HepG2 (cell line): Measurements from ENCODE around the gene SCAMP3. TPM values are rescaled to one million over a fixed set of nuclear protein-coding genes. Genes with fewer than 3 reads are reported as not detected.

Experiments
- ATAC-seq: fragments of 200-7000 bp; cut with Tn5 transposase; 3 replicates; pipeline ENCODE4 v1.9.1; 2020; ENCODE audit warnings: mild to moderate bottlenecking, moderate library complexity
- BruUV-seq: library from RNA; stranded (reverse); fragments of 400-500 nt; replicated peaks from 2 replicates; lab custom pipeline; 2021; lab: Mats Ljungman, UMichigan
- CTCF ChIA-PET: fragments of 300-600 bp; formaldehyde crosslinking; extraction: SDS; loops from one replicate; lab custom pipeline; 2021; ENCODE audit warnings: low total read pairs, inconsistent platforms, low intra/inter-chr PET ratio; lab: Yijun Ruan, JAX
- POLR2A ChIA-PET: fragments of 350-600 bp; sonication (Branson Sonifier 250); formaldehyde crosslinking; loops from one replicate; lab custom pipeline; 2020; ENCODE audit warnings: antibody characterized with exemption, inconsistent platforms; lab: Yijun Ruan, JAX
- DNase-seq: peaks from one replicate; pipeline ENCODE4 v3.0.0-alpha.2; 2015; ENCODE audit warnings: low spot score
- FAIRE-seq: peaks from 3 replicates; lab custom pipeline; 2011; peaks lifted over from hg19 to GRCh38; lab: Jason Lieb, UNC
- H2AFZ ChIP-seq: one replicate; pipeline ENCODE4 v1.6.1; 2011; ENCODE audit warnings: low read length, inconsistent platforms
- H3K27ac ChIP-seq: fragments of 300-600 bp; 3 replicates; pipeline ENCODE4 v1.8.0; 2011; ENCODE audit warnings: mixed run types, mild to moderate bottlenecking, mixed read lengths, low read length, inconsistent platforms; ENCODE audit not compliant: insufficient read depth; ENCODE audit errors: extremely low read length
- H3K27me3 ChIP-seq, 2 experiments: fragments of 200-600 bp in 1 of 2; 2 replicates in 1 of 2; 3 replicates in 1 of 2; pipeline versions ENCODE4 v1.6.0 to v1.8.0; 2011; ENCODE audit warnings: low read length in 2 of 2, mild to moderate bottlenecking in 2 of 2, moderate library complexity in 2 of 2, inconsistent platforms in 1 of 2; ENCODE audit not compliant: insufficient read depth in 2 of 2, control insufficient read depth in 1 of 2
- H3K36me3 ChIP-seq, 2 experiments: fragments of 200-600 bp in 1 of 2; replicated peaks in 1 of 2; 2 replicates in 1 of 2; 3 replicates in 1 of 2; pipeline versions ENCODE4 v1.5.1 to v1.8.0; 2011; ENCODE audit warnings: low read length in 2 of 2, inconsistent platforms in 1 of 2; ENCODE audit not compliant: insufficient read depth in 2 of 2, control insufficient read depth in 1 of 2
- H3K4me1 ChIP-seq: 2 replicates; pipeline ENCODE4 v1.5.1; 2012; ENCODE audit warnings: low read length, inconsistent platforms; ENCODE audit not compliant: insufficient read depth
- H3K4me2 ChIP-seq: 2 replicates; pipeline ENCODE4 v1.6.0; 2011; ENCODE audit warnings: low read depth, low read length, inconsistent platforms
- H3K4me3 ChIP-seq, 3 experiments: fragments of 200-600 bp in 1 of 3; sonication (generic), shearing (Covaris generic) in 1 of 3; replicated peaks in 1 of 3; 2 replicates each; pipeline ENCODE4 v1.5.1; 2011 to 2016; ENCODE audit warnings: low read length in 3 of 3, inconsistent platforms in 2 of 3, low read depth in 2 of 3, mild to moderate bottlenecking in 2 of 3, control low read depth in 1 of 3, mixed read lengths in 1 of 3; ENCODE audit not compliant: insufficient read depth in 1 of 3
- H3K79me2 ChIP-seq: one replicate; pipeline ENCODE4 v1.6.1; 2011; ENCODE audit warnings: low read length, inconsistent platforms; ENCODE audit not compliant: insufficient read depth
- H3K9ac ChIP-seq: 2 replicates; pipeline ENCODE4 v1.6.0; 2011; ENCODE audit warnings: mild to moderate bottlenecking, low read depth, low read length, inconsistent platforms; ENCODE audit not compliant: insufficient read depth
- H3K9me3 ChIP-seq: 2 replicates; pipeline ENCODE4 v1.5.1; 2012; ENCODE audit warnings: mild to moderate bottlenecking, low read length
- H4K20me1 ChIP-seq: 2 replicates; pipeline ENCODE4 v1.6.0; 2011; ENCODE audit warnings: inconsistent platforms, mild to moderate bottlenecking, low read length, moderate library complexity; ENCODE audit not compliant: insufficient read depth
- ATF7 ChIP-seq, 2 experiments: fragments of 450-650 bp in 1 of 2; sonication (generic) in 1 of 2; formaldehyde crosslinking in 1 of 2; IDR thresholded peaks; 2 replicates each; pipeline versions ENCODE4 v1.4.0 to v1.6.1; 2016 to 2020; ENCODE audit warnings: antibody characterized with exemption in 1 of 2, mild to moderate bottlenecking in 1 of 2, missing genetic modification reagents in 1 of 2
- CREM ChIP-seq, 2 experiments: sonication (generic) in 1 of 2; formaldehyde crosslinking in 1 of 2; IDR thresholded peaks; 2 replicates each; pipeline versions ENCODE4 v1.4.0 to v1.6.1; 2016 to 2020; ENCODE audit warnings: antibody characterized with exemption in 1 of 2, mild to moderate bottlenecking in 1 of 2, missing genetic modification reagents in 1 of 2
- FOXC1 ChIP-seq: sonication (generic); formaldehyde crosslinking; IDR thresholded peaks from 2 replicates; pipeline ENCODE4 v1.8.0; 2022; ENCODE audit warnings: mild to moderate bottlenecking, missing genetic modification reagents, borderline replicate concordance
- IRF2 ChIP-seq: IDR thresholded peaks from 2 replicates; pipeline ENCODE4 v1.6.1; 2018; ENCODE audit warnings: missing genetic modification reagents, missing compliant biosample characterization
- KAT7 ChIP-seq: IDR thresholded peaks from 2 replicates; pipeline ENCODE4 v1.6.1; 2018; ENCODE audit warnings: borderline replicate concordance, missing compliant biosample characterization
- PTBP1 ChIP-seq: fragments of 200-400 bp; formaldehyde crosslinking; IDR thresholded peaks from 2 replicates; pipeline ENCODE4 v1.6.1; 2018; ENCODE audit warnings: low read length, low read depth; ENCODE audit not compliant: poor library complexity, severe bottlenecking
- ZNF160 ChIP-seq: sonication (generic); formaldehyde crosslinking; IDR thresholded peaks from 2 replicates; pipeline ENCODE4 v1.8.0; 2022; ENCODE audit warnings: mild to moderate bottlenecking, inconsistent platforms, missing genetic modification reagents
- ZNF235 ChIP-seq: sonication (generic); formaldehyde crosslinking; IDR thresholded peaks from 2 replicates; pipeline ENCODE4 v1.8.1; 2023; ENCODE audit warnings: mild to moderate bottlenecking, missing genetic modification reagents, borderline replicate concordance
- ZNF24 ChIP-seq: fragments of 450-650 bp; IDR thresholded peaks from 2 replicates; pipeline ENCODE4 v1.6.1; 2017; ENCODE audit warnings: antibody characterized with exemption, mild to moderate bottlenecking
- ZNF30 ChIP-seq: sonication (generic); formaldehyde crosslinking; IDR thresholded peaks from 2 replicates; pipeline ENCODE4 v1.5.0; 2020; ENCODE audit warnings: mild to moderate bottlenecking, missing genetic modification reagents
- ZNF558 ChIP-seq: sonication (generic); formaldehyde crosslinking; IDR thresholded peaks from 2 replicates; pipeline ENCODE4 v1.9.0; 2022; ENCODE audit warnings: mild to moderate bottlenecking, missing genetic modification reagents, borderline replicate concordance
- ZSCAN29 ChIP-seq: sonication (generic); formaldehyde crosslinking; conservative IDR thresholded peaks from 2 replicates; pipeline ENCODE4 v1.4.0; 2020; ENCODE audit warnings: mild to moderate bottlenecking, missing genetic modification reagents
- WGBS: methylation state at CpG from one replicate; pipeline ENCODE4 v1.1.6; 2017; ENCODE audit warnings: low lambda C conversion rate; 5-methylcytosine and 5-hydroxymethylcytosine counted together
- in situ Hi-C: cut with HindIII; loops from 2 replicates; pipeline ENCODE4 v1.10.0; 2017; ENCODE audit warnings: low pct_unique_long_range_greater_than_20kb; ENCODE audit not compliant: extremely low pct_ligation_motif_present
- intact Hi-C: fragments of 100-400 bp; cut with micrococcal nuclease; formaldehyde crosslinking; loops from one replicate; pipeline ENCODE4 v1.10.0; 2022; ENCODE audit not compliant: unreplicated experiment
- polyA plus RNA-seq, 8 experiments: library from polyadenylated mRNA; depleted of rRNA in 3 of 8; stranded (reverse) in 7 of 8; unstranded in 1 of 8; fragments of >200 nt; fragmentation: Illumina TruSeq in 4 of 8; extraction: Trizol in 4 of 8; gene quantifications; 2 replicates each; pipeline versions ENCODE4 v1.2.1 to v1.2.3, GENCODE V29; 2011 to 2016; ENCODE audit warnings: low read depth in 4 of 8, missing spikeins in 1 of 8, mixed read lengths in 1 of 8; ENCODE audit not compliant: insufficient read depth in 1 of 8
- total RNA-seq, 5 experiments: library from RNA; depleted of rRNA; stranded (reverse); fragments of >200 nt; fragmentation: Illumina TruSeq; extraction: Trizol; gene quantifications; 2 replicates each; pipeline ENCODE4 v1.2.3, GENCODE V29; 2016; ENCODE audit warnings: low read depth in 1 of 5
- TF ChIP-seq, protein P1 (sequence below): IDR thresholded peaks from 2 replicates; pipeline ENCODE4 v1.6.1; 2016; ENCODE audit warnings: missing compliant biosample characterization, missing genetic modification reagents, borderline replicate concordance
- TF ChIP-seq, protein P2 (sequence below): sonication (generic); formaldehyde crosslinking; conservative IDR thresholded peaks from 2 replicates; pipeline ENCODE4 v1.4.0; 2020; ENCODE audit warnings: missing genetic modification reagents
- TF ChIP-seq, protein P3 (sequence below): sonication (generic); formaldehyde crosslinking; IDR thresholded peaks from 2 replicates; pipeline ENCODE4 v1.9.0; 2021; ENCODE audit warnings: missing genetic modification reagents, borderline replicate concordance

SCAMP3 gene
- total and polyA plus RNA-seq, 2 of the 13 experiments (the other 11 are each of a cell fraction or from before 2014, with no cell fraction given) = 46.8 to 83.3 TPM

DNA sequence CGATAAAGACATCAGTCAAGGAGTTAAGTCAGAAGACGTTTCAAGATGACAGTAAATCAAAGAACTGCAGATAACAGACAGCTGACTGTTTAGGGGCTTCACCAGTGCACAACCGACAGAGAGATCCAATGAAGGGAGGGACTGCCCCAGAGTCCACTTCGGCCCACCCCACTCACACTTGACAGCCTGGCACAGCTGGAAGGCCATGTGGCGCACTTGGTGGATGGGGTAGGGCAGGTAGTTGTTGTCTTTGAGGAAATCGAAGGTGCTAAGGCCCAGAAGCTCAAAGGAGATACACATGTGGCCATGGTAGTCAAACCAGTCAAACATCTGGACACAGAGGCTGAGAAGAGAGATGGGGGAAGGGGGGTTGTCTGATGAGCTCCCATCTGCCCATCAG is 4.4 kb upstream of the SCAMP3 start:
- H3K36me3 ChIP-seq = peaks cover 32 to 74% of the 10 kb centered on the region in 2 experiments
- BruUV-seq = no TSS peak
- CTCF ChIA-PET = no interaction called here
- POLR2A ChIA-PET = interaction anchor here (1.3 to 4.7 kb wide), 3 partner anchors 10 to 58 kb away, joined by 3 to 14 read pairs (median 10); partner anchors contain the start of gene HCN3
- no peak overlapping the region for H3K9ac ChIP-seq
- no peaks in the 10 kb centered on the region; a peak in 1 of 5 replicates for H3K27me3 ChIP-seq
- no peaks in the 10 kb centered on the region for H3K9me3 ChIP-seq
- peaks cover 18% of the 10 kb centered on the region for H3K79me2 ChIP-seq
- no peak for TF ChIP-seq FOXC1 (CRISPR knock-in tag)
- no peak for TF ChIP-seq KAT7 (CRISPR knock-in tag)
- no peak for TF ChIP-seq ZSCAN29
- TF ChIP-seq PTBP1 = no peak
- TF ChIP-seq ZNF160 (CRISPR knock-in tag) = no peak
- no peak for TF ChIP-seq ZNF558 (CRISPR knock-in tag)
- TF ChIP-seq, protein P1, sequence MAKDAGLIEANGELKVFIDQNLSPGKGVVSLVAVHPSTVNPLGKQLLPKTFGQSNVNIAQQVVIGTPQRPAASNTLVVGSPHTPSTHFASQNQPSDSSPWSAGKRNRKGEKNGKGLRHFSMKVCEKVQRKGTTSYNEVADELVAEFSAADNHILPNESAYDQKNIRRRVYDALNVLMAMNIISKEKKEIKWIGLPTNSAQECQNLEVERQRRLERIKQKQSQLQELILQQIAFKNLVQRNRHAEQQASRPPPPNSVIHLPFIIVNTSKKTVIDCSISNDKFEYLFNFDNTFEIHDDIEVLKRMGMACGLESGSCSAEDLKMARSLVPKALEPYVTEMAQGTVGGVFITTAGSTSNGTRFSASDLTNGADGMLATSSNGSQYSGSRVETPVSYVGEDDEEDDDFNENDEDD = no peak
- TF ChIP-seq ZNF235 (CRISPR knock-in tag) = no peak
- no peak for TF ChIP-seq IRF2 (CRISPR knock-in tag)
- TF ChIP-seq ZNF30 (CRISPR knock-in tag) = no peak
- TF ChIP-seq, protein P2, sequence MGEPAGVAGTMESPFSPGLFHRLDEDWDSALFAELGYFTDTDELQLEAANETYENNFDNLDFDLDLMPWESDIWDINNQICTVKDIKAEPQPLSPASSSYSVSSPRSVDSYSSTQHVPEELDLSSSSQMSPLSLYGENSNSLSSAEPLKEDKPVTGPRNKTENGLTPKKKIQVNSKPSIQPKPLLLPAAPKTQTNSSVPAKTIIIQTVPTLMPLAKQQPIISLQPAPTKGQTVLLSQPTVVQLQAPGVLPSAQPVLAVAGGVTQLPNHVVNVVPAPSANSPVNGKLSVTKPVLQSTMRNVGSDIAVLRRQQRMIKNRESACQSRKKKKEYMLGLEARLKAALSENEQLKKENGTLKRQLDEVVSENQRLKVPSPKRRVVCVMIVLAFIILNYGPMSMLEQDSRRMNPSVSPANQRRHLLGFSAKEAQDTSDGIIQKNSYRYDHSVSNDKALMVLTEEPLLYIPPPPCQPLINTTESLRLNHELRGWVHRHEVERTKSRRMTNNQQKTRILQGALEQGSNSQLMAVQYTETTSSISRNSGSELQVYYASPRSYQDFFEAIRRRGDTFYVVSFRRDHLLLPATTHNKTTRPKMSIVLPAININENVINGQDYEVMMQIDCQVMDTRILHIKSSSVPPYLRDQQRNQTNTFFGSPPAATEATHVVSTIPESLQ (CRISPR knock-in tag) = no peak
- TF ChIP-seq, protein P3, sequence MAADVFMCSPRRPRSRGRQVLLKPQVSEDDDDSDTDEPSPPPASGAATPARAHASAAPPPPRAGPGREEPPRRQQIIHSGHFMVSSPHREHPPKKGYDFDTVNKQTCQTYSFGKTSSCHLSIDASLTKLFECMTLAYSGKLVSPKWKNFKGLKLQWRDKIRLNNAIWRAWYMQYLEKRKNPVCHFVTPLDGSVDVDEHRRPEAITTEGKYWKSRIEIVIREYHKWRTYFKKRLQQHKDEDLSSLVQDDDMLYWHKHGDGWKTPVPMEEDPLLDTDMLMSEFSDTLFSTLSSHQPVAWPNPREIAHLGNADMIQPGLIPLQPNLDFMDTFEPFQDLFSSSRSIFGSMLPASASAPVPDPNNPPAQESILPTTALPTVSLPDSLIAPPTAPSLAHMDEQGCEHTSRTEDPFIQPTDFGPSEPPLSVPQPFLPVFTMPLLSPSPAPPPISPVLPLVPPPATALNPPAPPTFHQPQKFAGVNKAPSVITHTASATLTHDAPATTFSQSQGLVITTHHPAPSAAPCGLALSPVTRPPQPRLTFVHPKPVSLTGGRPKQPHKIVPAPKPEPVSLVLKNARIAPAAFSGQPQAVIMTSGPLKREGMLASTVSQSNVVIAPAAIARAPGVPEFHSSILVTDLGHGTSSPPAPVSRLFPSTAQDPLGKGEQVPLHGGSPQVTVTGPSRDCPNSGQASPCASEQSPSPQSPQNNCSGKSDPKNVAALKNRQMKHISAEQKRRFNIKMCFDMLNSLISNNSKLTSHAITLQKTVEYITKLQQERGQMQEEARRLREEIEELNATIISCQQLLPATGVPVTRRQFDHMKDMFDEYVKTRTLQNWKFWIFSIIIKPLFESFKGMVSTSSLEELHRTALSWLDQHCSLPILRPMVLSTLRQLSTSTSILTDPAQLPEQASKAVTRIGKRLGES (CRISPR knock-in tag) = no peak
- TF ChIP-seq CREM (IDR thresholded peaks at IDR 0.05) = no peak
- no peak for TF ChIP-seq CREM (CRISPR knock-in tag; IDR thresholded peaks at IDR 0.05)
- TF ChIP-seq ATF7 (IDR thresholded peaks at IDR 0.05) = no peak
- no peak for TF ChIP-seq ATF7 (CRISPR knock-in tag; IDR thresholded peaks at IDR 0.05)
- TF ChIP-seq ZNF24 = no peak
- DNase-seq (no peak), FAIRE-seq (no peak), ATAC-seq (no peak)
- peaks cover 12% of the 10 kb centered on the region for H3K4me1 ChIP-seq
- intact Hi-C loops (no loop called here), in situ Hi-C loops (no loop called here)
- no peak overlapping the region for H2AFZ ChIP-seq
- no peak overlapping the region for H3K4me2 ChIP-seq
- H4K20me1 ChIP-seq = no peaks in the 10 kb centered on the region
- no peak overlapping the region for H3K27ac ChIP-seq
- no peak overlapping the region for H3K4me3 ChIP-seq
- 92% methylated on average over 6 of the region's 6 CpGs for WGBS
